IMR-90 (cell line): ENCODE data around the gene TCERG1L. TPM values are rescaled to one million over a fixed set of nuclear protein-coding genes. Genes with fewer than 3 reads are reported as not detected.

Source experiments
- ATAC-seq: fragments of 200-7000 bp; cut with Tn5 transposase; 2 replicates; pipeline ENCODE4 v1.9.1; 2020; ENCODE audit warnings: low read depth, mild to moderate bottlenecking, moderate library complexity
- BruUV-seq: library from RNA; stranded (reverse); fragments of 400-500 nt; replicated peaks from 2 replicates; lab custom pipeline; 2021; lab: Mats Ljungman, UMichigan
- CTCF ChIA-PET: fragments of 300-600 bp; formaldehyde crosslinking; extraction: SDS; loops from one replicate; lab custom pipeline; 2021; ENCODE audit warnings: antibody characterized with exemption; lab: Yijun Ruan, JAX
- POLR2A ChIA-PET: fragments of 300-600 bp; sonication (Branson Sonifier 250); formaldehyde crosslinking; loops from one replicate; lab custom pipeline; 2022; ENCODE audit warnings: antibody characterized with exemption; ENCODE audit not compliant: unreplicated experiment; lab: Charles Lee
- DNase-seq: peaks from one replicate; pipeline ENCODE4 v3.0.0; 2013
- H2AFZ ChIP-seq: replicated peaks from 2 replicates; pipeline ENCODE3; 2013; ENCODE audit warnings: low read length, mild to moderate bottlenecking; ENCODE audit not compliant: poor library complexity
- H2AK5ac ChIP-seq: 2 replicates; pipeline ENCODE4 v1.6.1; 2013; ENCODE audit warnings: low read depth, low read length, inconsistent platforms
- H2AK9ac ChIP-seq: replicated peaks from 2 replicates; pipeline ENCODE3; 2013; ENCODE audit warnings: mild to moderate bottlenecking, low read depth, low read length, moderate library complexity; ENCODE audit not compliant: poor library complexity
- H2BK120ac ChIP-seq: 2 replicates; pipeline ENCODE4 v1.6.1; 2013; ENCODE audit warnings: low read depth, low read length, inconsistent platforms
- H2BK15ac ChIP-seq: 3 replicates; pipeline ENCODE4 v1.6.1; 2013; ENCODE audit warnings: low read depth, low read length, inconsistent platforms
- H2BK20ac ChIP-seq: 2 replicates; pipeline ENCODE4 v1.6.1; 2013; ENCODE audit warnings: low read depth, mild to moderate bottlenecking, inconsistent platforms, low read length, moderate library complexity
- H2BK5ac ChIP-seq: 2 replicates; pipeline ENCODE4 v1.6.1; 2013; ENCODE audit warnings: mild to moderate bottlenecking, low read depth, low read length, inconsistent platforms; ENCODE audit not compliant: poor library complexity, severe bottlenecking
- H3K14ac ChIP-seq: replicated peaks from 2 replicates; pipeline ENCODE4 v1.6.1; 2013; ENCODE audit warnings: low read depth, low read length, inconsistent platforms
- H3K18ac ChIP-seq: 2 replicates; pipeline ENCODE4 v1.6.1; 2013; ENCODE audit warnings: low read depth, low read length, control low read depth
- H3K23ac ChIP-seq: 2 replicates; pipeline ENCODE4 v1.6.1; 2013; ENCODE audit warnings: low read depth, low read length, inconsistent platforms
- H3K27ac ChIP-seq: 2 replicates; pipeline ENCODE4 v1.5.1; 2013; ENCODE audit warnings: mild to moderate bottlenecking, control low read depth, low read length; ENCODE audit not compliant: insufficient read depth
- H3K27me3 ChIP-seq: 2 replicates; pipeline ENCODE4 v1.6.1; 2013; ENCODE audit warnings: low read length; ENCODE audit not compliant: control insufficient read depth, insufficient read depth
- H3K36me3 ChIP-seq: 2 replicates; pipeline ENCODE4 v1.6.1; 2013; ENCODE audit warnings: low read length, mixed read lengths; ENCODE audit not compliant: control insufficient read depth, insufficient read depth
- H3K4ac ChIP-seq: 2 replicates; pipeline ENCODE4 v1.6.1; 2013; ENCODE audit warnings: low read depth, low read length, inconsistent platforms
- H3K4me1 ChIP-seq: 2 replicates; pipeline ENCODE4 v1.6.1; 2013; ENCODE audit warnings: low read length, mixed read lengths; ENCODE audit not compliant: control insufficient read depth, insufficient read depth
- H3K4me2 ChIP-seq: 2 replicates; pipeline ENCODE4 v1.6.1; 2013; ENCODE audit warnings: low read depth, mild to moderate bottlenecking, control low read depth, low read length, moderate library complexity
- H3K4me3 ChIP-seq: 2 replicates; pipeline ENCODE4 v1.5.1; 2013; ENCODE audit warnings: low read depth, mild to moderate bottlenecking, control low read depth, low read length, moderate library complexity; ENCODE audit not compliant: insufficient read depth
- H3K56ac ChIP-seq: 2 replicates; pipeline ENCODE4 v1.6.1; 2013; ENCODE audit warnings: low read length, inconsistent platforms; ENCODE audit not compliant: insufficient read depth; ENCODE audit errors: extremely low read depth
- H3K79me1 ChIP-seq, 2 experiments: 2 replicates each; pipeline ENCODE4 v1.6.1; 2013; ENCODE audit warnings: low read length in 2 of 2, inconsistent platforms in 1 of 2, low read depth in 1 of 2
- H3K9ac ChIP-seq: 2 replicates; pipeline ENCODE4 v1.6.1; 2013; ENCODE audit warnings: low read depth, low read length, control low read depth
- H3K9me1 ChIP-seq: 2 replicates; pipeline ENCODE4 v1.6.1; 2013; ENCODE audit warnings: low read length, inconsistent platforms; ENCODE audit not compliant: insufficient read depth
- H3K9me3 ChIP-seq: 2 replicates; pipeline ENCODE4 v1.6.1; 2013; ENCODE audit warnings: low read length; ENCODE audit not compliant: control insufficient read depth, insufficient read depth
- H4K20me1 ChIP-seq: 2 replicates; pipeline ENCODE4 v1.6.1; 2013; ENCODE audit warnings: low read length, inconsistent platforms; ENCODE audit not compliant: insufficient read depth
- H4K5ac ChIP-seq: 2 replicates; pipeline ENCODE4 v1.6.1; 2013; ENCODE audit warnings: mild to moderate bottlenecking, low read depth, low read length, control low read depth
- H4K8ac ChIP-seq, 2 experiments: 2 replicates each; pipeline ENCODE4 v1.6.1; 2013; ENCODE audit warnings: low read depth in 2 of 2, low read length in 2 of 2, control low read depth in 1 of 2, inconsistent platforms in 1 of 2
- H4K91ac ChIP-seq: 2 replicates; pipeline ENCODE4 v1.6.1; 2013; ENCODE audit warnings: low read depth, low read length, inconsistent platforms; ENCODE audit not compliant: insufficient read depth
- BHLHE40 ChIP-seq: fragments of 150-350 bp; IDR thresholded peaks from 2 replicates; pipeline ENCODE4 v1.6.1; 2016; ENCODE audit warnings: mild to moderate bottlenecking, low read depth, low read length
- CEBPB ChIP-seq: IDR thresholded peaks from 2 replicates; pipeline ENCODE4 v1.6.1; 2012; ENCODE audit warnings: low read depth, low read length, improper control_type of control experiment
- CHD1 ChIP-seq: IDR thresholded peaks from 2 replicates; pipeline ENCODE4 v1.6.1; 2012; ENCODE audit warnings: low read depth, low read length, improper control_type of control experiment
- MAFK ChIP-seq: IDR thresholded peaks from 2 replicates; pipeline ENCODE4 v1.6.1; 2012; ENCODE audit warnings: low read depth, low read length, improper control_type of control experiment
- MAZ ChIP-seq: IDR thresholded peaks from 2 replicates; pipeline ENCODE4 v1.6.1; 2012; ENCODE audit warnings: low read depth, mild to moderate bottlenecking, low read length, improper control_type of control experiment, moderate library complexity, borderline replicate concordance
- NFE2L2 ChIP-seq: fragments of 150-350 bp; IDR thresholded peaks from 2 replicates; pipeline ENCODE4 v1.6.1; 2016; ENCODE audit warnings: low read depth, mild to moderate bottlenecking, low read length
- RAD21 ChIP-seq: IDR thresholded peaks from 2 replicates; pipeline ENCODE4 v1.6.1; 2012; ENCODE audit warnings: low read length, improper control_type of control experiment
- RFX5 ChIP-seq: IDR thresholded peaks from 2 replicates; pipeline ENCODE4 v1.8.0; 2012; ENCODE audit warnings: low read depth, mild to moderate bottlenecking, low read length, moderate library complexity
- WGBS, 2 experiments: methylation state at CpG; one replicate each; pipeline versions ENCODE4 v1.1.5 to v1.1.7; 2013; ENCODE audit warnings: missing lambda C conversion rate in 2 of 2; ENCODE audit not compliant: insufficient read length in 1 of 2; ENCODE audit errors: extremely low coverage in 2 of 2; 5-methylcytosine and 5-hydroxymethylcytosine counted together
- dilution Hi-C: fragments of 300-500 bp; cut with HindIII; formaldehyde crosslinking; loops from one replicate; pipeline ENCODE4 v1.14.3; 2018; ENCODE audit warnings: low sequenced_read_pairs; ENCODE audit not compliant: unreplicated experiment
- in situ Hi-C: fragments of 300-500 bp; cut with MboI; formaldehyde crosslinking; loops from 3 replicates; pipeline ENCODE4 v1.14.3; 2019; ENCODE audit warnings: low sequenced_read_pairs, inconsistent platforms, mixed read lengths
- intact Hi-C: fragments of 100-400 bp; cut with micrococcal nuclease; formaldehyde crosslinking; loops from 2 replicates; pipeline ENCODE4 v1.10.0; 2022
- polyA plus RNA-seq, 3 experiments: library from polyadenylated mRNA; depleted of rRNA; stranded (reverse); fragments of >200 nt; gene quantifications; 2 replicates each; pipeline ENCODE4 v1.2.3, GENCODE V29; 2012; ENCODE audit warnings: low replicate concordance in 1 of 3
- total RNA-seq: library from RNA; depleted of rRNA; stranded (reverse); fragments of >200 nt; gene quantifications from 2 replicates; pipeline ENCODE4 v1.2.3, GENCODE V29; 2012
- TF ChIP-seq, protein P1 (sequence below): fragments of 150-350 bp; IDR thresholded peaks from 2 replicates; pipeline ENCODE4 v1.6.1; 2017; ENCODE audit warnings: mild to moderate bottlenecking, antibody characterized with exemption, low read length, low read depth

Gene TCERG1L
- total and polyA plus RNA-seq, 2 of the 4 experiments (the other 2 are of a cell fraction): not detected

- Histone ChIP-seq H2BK20ac (no peak overlapping the region), H2AK5ac (no peak overlapping the region), H3K14ac (no peak overlapping the region), H3K56ac (no peak overlapping the region), H2BK120ac (no peak overlapping the region), H2AFZ (no peak overlapping the region), H3K79me1 (no peaks in the 10 kb centered on the region), H3K18ac (no peak overlapping the region), H3K23ac (no peak overlapping the region), H3K4me1 (no peaks in the 10 kb centered on the region), H3K36me3 (no peaks in the 10 kb centered on the region), H3K4me2 (no peak overlapping the region), H2BK15ac (no peak overlapping the region), H4K8ac (no peak overlapping the region), H3K4ac (no peak overlapping the region), H2BK5ac (no peak overlapping the region), H3K4me3 (no peak overlapping the region), H3K9ac (no peak overlapping the region), H2AK9ac (no peak overlapping the region), H4K5ac (no peak overlapping the region), H4K91ac (no peak overlapping the region), H3K27ac (no peak overlapping the region), H3K9me3 (peaks cover 51% of the 10 kb centered on the region), H3K9me1 (no peaks in the 10 kb centered on the region), H3K27me3 (no peaks in the 10 kb centered on the region), H4K20me1 (no peaks in the 10 kb centered on the region)
- DNase-seq: no peak
- 46% methylated on average over 7 of the region's 8 CpGs; no CpG with 5 or more reads in 1 of the 2 experiments for WGBS, 2 experiments
- ChIA-PET POLR2A (no interaction called here), CTCF (no interaction called here)
- in situ Hi-C loops: no loop called here
- no peak for TF ChIP-seq NFE2L2
- no peak for TF ChIP-seq MAFK
- TF ChIP-seq, protein P1, sequence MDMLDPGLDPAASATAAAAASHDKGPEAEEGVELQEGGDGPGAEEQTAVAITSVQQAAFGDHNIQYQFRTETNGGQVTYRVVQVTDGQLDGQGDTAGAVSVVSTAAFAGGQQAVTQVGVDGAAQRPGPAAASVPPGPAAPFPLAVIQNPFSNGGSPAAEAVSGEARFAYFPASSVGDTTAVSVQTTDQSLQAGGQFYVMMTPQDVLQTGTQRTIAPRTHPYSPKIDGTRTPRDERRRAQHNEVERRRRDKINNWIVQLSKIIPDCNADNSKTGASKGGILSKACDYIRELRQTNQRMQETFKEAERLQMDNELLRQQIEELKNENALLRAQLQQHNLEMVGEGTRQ: no peak
- TF ChIP-seq CEBPB: no peak
- TF ChIP-seq CHD1: no peak
- no peak for TF ChIP-seq RFX5
- no peak for TF ChIP-seq MAZ
- no peak for TF ChIP-seq RAD21
- no peak for TF ChIP-seq BHLHE40
- dilution Hi-C loops: no loop called here
- BruUV-seq: no TSS peak
- intact Hi-C loops: no loop called here
- no peak for ATAC-seq
Observed at GRCh38 chr10:131181456-131181855, 130.1 kb downstream of the TCERG1L start.
